Measurements from ENCODE around the gene LRRC49. TPM values are rescaled to one million over a fixed set of nuclear protein-coding genes. Genes with fewer than 3 reads are reported as not detected.
A peak's percentile ranks its signal among the peaks of the same experiment; 100 is the strongest.

Gene LRRC49
- total RNA-seq, 1 donor: 18.1 TPM

DNA sequence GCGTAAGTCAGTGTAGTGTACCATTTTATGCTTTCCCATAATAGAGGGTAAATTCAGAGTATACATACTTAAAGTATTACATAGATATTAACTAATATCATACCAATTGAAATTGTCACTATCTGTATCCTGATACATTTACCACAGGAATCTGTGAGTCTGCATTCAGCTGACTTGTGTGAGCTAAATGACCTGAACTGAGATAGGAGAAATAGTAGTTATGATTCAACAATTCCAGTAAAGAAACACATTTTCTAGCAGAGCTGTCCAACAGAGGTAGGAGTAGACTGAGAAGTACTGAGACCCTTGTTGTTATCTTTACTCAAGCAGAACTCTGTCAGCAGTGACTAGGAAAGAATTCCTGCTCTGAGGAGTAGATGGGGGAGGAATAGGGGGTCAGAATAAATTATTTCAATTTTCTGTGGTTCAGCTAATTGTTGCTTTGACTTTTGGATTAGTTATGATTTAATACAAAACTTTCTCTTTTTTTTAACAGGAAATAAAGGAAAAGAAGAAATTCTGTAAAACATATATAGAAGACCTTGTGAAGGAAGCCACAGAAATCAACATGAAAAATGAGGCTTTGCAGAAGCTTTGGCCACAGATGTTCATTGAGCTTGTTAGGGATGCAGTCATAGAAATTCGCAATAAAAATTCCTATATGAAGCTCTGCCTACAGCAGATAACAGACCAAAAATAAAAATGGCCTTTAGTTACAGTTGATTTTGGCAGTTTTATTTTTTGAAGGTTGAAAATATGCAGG is 156.5 kb downstream of the LRRC49 start:
- H3K79me2 ChIP-seq (ENCODE audit: insufficient read depth, low read length): no peaks in the 10 kb centered on the region

GRCh38 chr15:71049706-71050422 is 157.2 kb downstream of the LRRC49 start:
- Histone ChIP-seq H4K20me1 (ENCODE audit: insufficient read depth, low read length) (no peaks in the 10 kb centered on the region), H3K27me3 (ENCODE audit: insufficient read depth, low read length) (no peaks in the 10 kb centered on the region), H3K27ac (ENCODE audit: low read depth, low read length) (peak overlapping the region; percentile 97), H3K79me2 (ENCODE audit: insufficient read depth, low read length) (no peaks in the 10 kb centered on the region), H3K4me1 (ENCODE audit: insufficient read depth, low read length) (peaks cover 58% of the 10 kb centered on the region), H3K9me3 (ENCODE audit: low read depth, low read length) (no peaks in the 10 kb centered on the region), H3K4me3 (ENCODE audit: insufficient read depth, low read length) (no peak overlapping the region), H2AFZ (ENCODE audit: low read length) (no peak overlapping the region), H3K36me3 (ENCODE audit: insufficient read depth, low read length) (no peaks in the 10 kb centered on the region), H3K4me2 (ENCODE audit: insufficient read depth, low read length) (peak overlapping the region; percentile 44)
- TF ChIP-seq, protein P1, sequence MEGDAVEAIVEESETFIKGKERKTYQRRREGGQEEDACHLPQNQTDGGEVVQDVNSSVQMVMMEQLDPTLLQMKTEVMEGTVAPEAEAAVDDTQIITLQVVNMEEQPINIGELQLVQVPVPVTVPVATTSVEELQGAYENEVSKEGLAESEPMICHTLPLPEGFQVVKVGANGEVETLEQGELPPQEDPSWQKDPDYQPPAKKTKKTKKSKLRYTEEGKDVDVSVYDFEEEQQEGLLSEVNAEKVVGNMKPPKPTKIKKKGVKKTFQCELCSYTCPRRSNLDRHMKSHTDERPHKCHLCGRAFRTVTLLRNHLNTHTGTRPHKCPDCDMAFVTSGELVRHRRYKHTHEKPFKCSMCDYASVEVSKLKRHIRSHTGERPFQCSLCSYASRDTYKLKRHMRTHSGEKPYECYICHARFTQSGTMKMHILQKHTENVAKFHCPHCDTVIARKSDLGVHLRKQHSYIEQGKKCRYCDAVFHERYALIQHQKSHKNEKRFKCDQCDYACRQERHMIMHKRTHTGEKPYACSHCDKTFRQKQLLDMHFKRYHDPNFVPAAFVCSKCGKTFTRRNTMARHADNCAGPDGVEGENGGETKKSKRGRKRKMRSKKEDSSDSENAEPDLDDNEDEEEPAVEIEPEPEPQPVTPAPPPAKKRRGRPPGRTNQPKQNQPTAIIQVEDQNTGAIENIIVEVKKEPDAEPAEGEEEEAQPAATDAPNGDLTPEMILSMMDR (IDR thresholded peaks at IDR 0.05; ENCODE audit: extremely low read depth, low read depth, low read length): no peak
- no peak for DNase-seq (ENCODE audit: insufficient read length, low spot score, missing footprints)

More for the DNA sequence above, 156.5 kb downstream of the LRRC49 start:
- H3K4me2 ChIP-seq (ENCODE audit: insufficient read depth, low read length): peak overlapping the region; percentile 44
- H3K4me3 ChIP-seq (ENCODE audit: insufficient read depth, low read length): no peak overlapping the region
- H2AFZ ChIP-seq (ENCODE audit: low read length): no peak overlapping the region
- no peaks in the 10 kb centered on the region for H4K20me1 ChIP-seq (ENCODE audit: insufficient read depth, low read length)
- H3K9me3 ChIP-seq (ENCODE audit: low read depth, low read length): no peaks in the 10 kb centered on the region
- TF ChIP-seq, protein P1 (IDR thresholded peaks at IDR 0.05; ENCODE audit: extremely low read depth, low read depth, low read length): no peak
- no peaks in the 10 kb centered on the region for H3K36me3 ChIP-seq (ENCODE audit: insufficient read depth, low read length)
- peak overlapping the region; percentile 97 for H3K27ac ChIP-seq (ENCODE audit: low read depth, low read length)
- DNase-seq (ENCODE audit: insufficient read length, low spot score, missing footprints): peak; percentile 44
- H3K4me1 ChIP-seq (ENCODE audit: insufficient read depth, low read length): peaks cover 55% of the 10 kb centered on the region
- no peaks in the 10 kb centered on the region for H3K27me3 ChIP-seq (ENCODE audit: insufficient read depth, low read length)

DNA sequence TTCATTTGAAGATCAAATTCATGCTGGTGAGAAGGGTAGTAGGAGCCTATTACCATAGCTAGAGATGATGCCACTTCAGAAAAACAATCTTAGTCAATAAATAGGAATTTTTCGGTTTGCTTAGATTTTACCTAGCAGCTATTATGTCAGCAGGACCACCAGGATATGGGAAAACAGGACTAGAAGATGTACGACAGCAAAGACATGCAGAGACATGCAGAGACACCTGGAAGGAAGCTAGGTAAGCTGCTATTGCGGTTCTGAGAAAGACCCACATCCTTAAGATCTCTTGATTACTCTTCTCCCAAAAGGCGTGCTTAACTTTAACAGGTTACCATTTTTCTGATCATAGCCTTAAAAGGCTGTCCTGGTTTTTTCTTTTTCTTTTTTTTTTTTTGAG is 157.8 kb downstream of the LRRC49 start:
- no peak overlapping the region for H3K4me3 ChIP-seq (ENCODE audit: insufficient read depth, low read length)
- no peaks in the 10 kb centered on the region for H3K79me2 ChIP-seq (ENCODE audit: insufficient read depth, low read length)
- H4K20me1 ChIP-seq (ENCODE audit: insufficient read depth, low read length): no peaks in the 10 kb centered on the region
- H2AFZ ChIP-seq (ENCODE audit: low read length): no peak overlapping the region
- TF ChIP-seq, protein P1 (IDR thresholded peaks at IDR 0.05; ENCODE audit: extremely low read depth, low read depth, low read length): no peak
- no peak overlapping the region for H3K4me2 ChIP-seq (ENCODE audit: insufficient read depth, low read length)
- H3K9me3 ChIP-seq (ENCODE audit: low read depth, low read length): no peaks in the 10 kb centered on the region
- peak overlapping the region; percentile 97 for H3K27ac ChIP-seq (ENCODE audit: low read depth, low read length)
- peaks cover 62% of the 10 kb centered on the region for H3K4me1 ChIP-seq (ENCODE audit: insufficient read depth, low read length)
- H3K27me3 ChIP-seq (ENCODE audit: insufficient read depth, low read length): no peaks in the 10 kb centered on the region
- no peaks in the 10 kb centered on the region for H3K36me3 ChIP-seq (ENCODE audit: insufficient read depth, low read length)
- DNase-seq (ENCODE audit: insufficient read length, low spot score, missing footprints): no peak

GRCh38 chr15:71051539-71051938 is 158.9 kb downstream of the LRRC49 start:
- Histone ChIP-seq H3K27me3 (ENCODE audit: insufficient read depth, low read length) (no peaks in the 10 kb centered on the region), H3K36me3 (ENCODE audit: insufficient read depth, low read length) (no peaks in the 10 kb centered on the region), H2AFZ (ENCODE audit: low read length) (no peak overlapping the region), H4K20me1 (ENCODE audit: insufficient read depth, low read length) (no peaks in the 10 kb centered on the region), H3K9me3 (ENCODE audit: low read depth, low read length) (no peaks in the 10 kb centered on the region), H3K4me3 (ENCODE audit: insufficient read depth, low read length) (no peak overlapping the region), H3K4me1 (ENCODE audit: insufficient read depth, low read length) (peaks cover 65% of the 10 kb centered on the region), H3K27ac (ENCODE audit: low read depth, low read length) (peak overlapping the region; percentile 85), H3K79me2 (ENCODE audit: insufficient read depth, low read length) (no peaks in the 10 kb centered on the region), H3K4me2 (ENCODE audit: insufficient read depth, low read length) (no peak overlapping the region)
- DNase-seq (ENCODE audit: insufficient read length, low spot score, missing footprints): no peak
- TF ChIP-seq, protein P1 (IDR thresholded peaks at IDR 0.05; ENCODE audit: extremely low read depth, low read depth, low read length): no peak

Data from osteoblast (primary cell).